Erythroblast (primary cell): ENCODE results near the gene NIPBL.

Experiments
- GATA1 ChIP-seq: IDR thresholded peaks from 2 replicates; pipeline ENCODE4 v1.6.1; 2011; ENCODE audit warnings: low read depth, mild to moderate bottlenecking, control low read depth, low read length, moderate library complexity
- POLR2A ChIP-seq: IDR thresholded peaks from 2 replicates; pipeline ENCODE4 v1.6.1; 2011; ENCODE audit warnings: mild to moderate bottlenecking, low read length

DNA sequence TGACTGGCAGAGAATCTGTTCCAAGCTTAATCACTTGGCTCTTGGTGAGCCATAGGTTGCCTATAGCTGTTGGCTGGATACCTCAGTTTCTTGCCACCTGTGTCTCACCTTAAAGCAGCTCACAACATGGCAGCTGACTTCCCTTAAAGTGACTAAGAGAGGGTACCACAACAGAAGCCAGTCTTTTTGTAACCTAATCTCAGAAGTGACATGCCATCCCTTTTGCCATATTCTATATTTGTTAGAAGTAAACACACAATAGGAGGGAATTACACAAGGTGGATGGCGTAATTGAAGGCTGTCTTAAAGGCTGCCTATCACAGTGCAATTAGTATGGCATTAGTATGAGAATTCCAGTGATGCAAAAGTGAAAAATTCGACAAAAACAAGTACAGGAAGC is 28.1 kb downstream of the NIPBL start:
- TF ChIP-seq POLR2A (no peak), GATA1 (no peak)
